Fibroblast of peridontal ligament (primary cell): ENCODE results near the gene MT1H.

Source experiments
- DNase-seq: peaks from one replicate; pipeline ENCODE4 v3.0.0-alpha.2; 2010; ENCODE audit errors: extremely low read depth

MT1H gene

GRCh38 chr16:56636616-56637413 is 32.8 kb upstream of the MT1H start:
- no peak for DNase-seq

- DNase-seq, result peak; percentile 20
These were observed 31.5 kb upstream of the MT1H start, which contains the start of gene MT1A for GRCh38 chr16:56637814-56638750. MT1A (plus strand) TSS chr16:56638666; CDS start chr16:56638739, 73 bp downstream.

- no peak for DNase-seq
These were observed 30.6 kb upstream of the MT1H start for GRCh38 chr16:56639045-56639444.

- DNase-seq, result no peak
These were observed 29.5 kb upstream of the MT1H start for GRCh38 chr16:56640076-56640475.

GRCh38 chr16:56641166-56641565 is 28.4 kb upstream of the MT1H start:
- no peak for DNase-seq

- DNase-seq, result peak; percentile 17
These were observed 26.4 kb upstream of the MT1H start for GRCh38 chr16:56643080-56643778.

GRCh38 chr16:56643833-56644232 is 25.8 kb upstream of the MT1H start:
- DNase-seq, result no peak

GRCh38 chr16:56645311-56645710 is 24.3 kb upstream of the MT1H start:
- no peak for DNase-seq

GRCh38 chr16:56645838-56646237 is 23.8 kb upstream of the MT1H start:
- no peak for DNase-seq

- no peak for DNase-seq
These were observed 21.8 kb upstream of the MT1H start for GRCh38 chr16:56647641-56648431.

GRCh38 chr16:56649271-56649670 is 20.3 kb upstream of the MT1H start:
- DNase-seq, result no peak

- no peak for DNase-seq
These were observed 19.8 kb upstream of the MT1H start for GRCh38 chr16:56649820-56650219.

GRCh38 chr16:56651586-56651985 is 18.0 kb upstream of the MT1H start, which contains the start of gene MT1B:
MT1B (plus strand) TSS chr16:56651886; CDS start chr16:56651954, 68 bp downstream.
- DNase-seq, result no peak

GRCh38 chr16:56652600-56652999 is 17.0 kb upstream of the MT1H start:
- DNase-seq, result no peak

GRCh38 chr16:56653218-56653617 is 16.4 kb upstream of the MT1H start:
- DNase-seq, result no peak

GRCh38 chr16:56657555-56658326 is 11.9 kb upstream of the MT1H start, which contains the start of gene MT1F:
MT1F (plus strand) TSS chr16:56657959; CDS start chr16:56658059, 100 bp downstream.
- DNase-seq, result no peak

GRCh38 chr16:56658327-56658875 is 11.2 kb upstream of the MT1H start:
- no peak for DNase-seq

- no peak for DNase-seq
These were observed 7.0 kb upstream of the MT1H start for GRCh38 chr16:56662357-56663354.

GRCh38 chr16:56664506-56664905 is 5.1 kb upstream of the MT1H start:
- DNase-seq, result no peak
